ENCODE measurements around the gene PTPRH. TPM values are rescaled to one million over a fixed set of nuclear protein-coding genes. Genes with fewer than 3 reads are reported as not detected.
"Not testable (repeated sequence)": the region's sequence is repeated elsewhere in the genome, so short reads cannot be mapped to it uniquely, and the experiment has no call there.

Gene PTPRH
- total RNA-seq, 1 donor: not detected

DNA sequence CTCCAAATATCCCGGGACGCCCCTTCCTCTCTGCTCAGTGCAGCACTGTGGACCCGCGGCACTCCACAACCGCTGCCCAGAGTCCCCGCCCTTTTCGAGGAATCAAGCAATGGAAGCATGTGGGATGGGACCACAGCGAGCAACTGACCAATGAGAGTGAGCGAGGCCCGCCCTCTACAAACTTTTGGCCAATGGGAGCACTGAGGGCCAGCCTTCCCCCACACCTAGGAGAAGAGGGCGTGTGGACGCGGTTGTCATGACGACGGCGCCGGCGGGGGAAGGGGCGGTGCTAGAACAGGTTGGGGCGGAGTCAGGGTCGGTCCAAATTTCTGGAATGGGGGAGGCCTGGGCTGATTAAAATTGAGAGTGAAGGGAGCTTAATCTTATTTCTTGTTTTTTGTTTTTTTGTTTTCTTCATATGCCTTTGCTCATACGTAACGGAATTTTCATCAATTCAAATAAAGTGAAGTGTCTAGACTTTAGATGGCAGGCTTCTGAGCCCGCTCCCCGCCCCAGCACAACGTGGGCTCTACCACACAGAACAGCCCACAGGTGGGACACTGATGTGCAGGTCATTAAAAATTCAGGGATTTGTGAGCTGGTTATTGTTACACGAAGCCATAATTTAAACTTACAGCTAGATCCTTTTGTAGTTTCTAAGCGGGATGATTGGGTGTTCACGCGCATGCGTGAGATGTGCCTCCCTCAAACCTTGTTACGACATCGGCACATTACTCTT, 42.6 kb downstream of the PTPRH start, which contains the start of gene DNAAF3:
TSS of gene DNAAF3 (minus strand) at position 84 of the 739 bp plus-strand sequence. CDS start 200 bp downstream, outside the sequence.
- H3K4me1 ChIP-seq (ENCODE audit: insufficient read depth, low read length): peaks cover 20% of the 10 kb centered on the region
- H3K9me3 ChIP-seq (ENCODE audit: low read depth, low read length): no peaks in the 10 kb centered on the region
- peaks cover 52% of the 10 kb centered on the region for H3K27me3 ChIP-seq (ENCODE audit: insufficient read depth, low read length)
- H3K4me3 ChIP-seq (ENCODE audit: low read length): no peak within 1 kb of the TSS

DNA sequence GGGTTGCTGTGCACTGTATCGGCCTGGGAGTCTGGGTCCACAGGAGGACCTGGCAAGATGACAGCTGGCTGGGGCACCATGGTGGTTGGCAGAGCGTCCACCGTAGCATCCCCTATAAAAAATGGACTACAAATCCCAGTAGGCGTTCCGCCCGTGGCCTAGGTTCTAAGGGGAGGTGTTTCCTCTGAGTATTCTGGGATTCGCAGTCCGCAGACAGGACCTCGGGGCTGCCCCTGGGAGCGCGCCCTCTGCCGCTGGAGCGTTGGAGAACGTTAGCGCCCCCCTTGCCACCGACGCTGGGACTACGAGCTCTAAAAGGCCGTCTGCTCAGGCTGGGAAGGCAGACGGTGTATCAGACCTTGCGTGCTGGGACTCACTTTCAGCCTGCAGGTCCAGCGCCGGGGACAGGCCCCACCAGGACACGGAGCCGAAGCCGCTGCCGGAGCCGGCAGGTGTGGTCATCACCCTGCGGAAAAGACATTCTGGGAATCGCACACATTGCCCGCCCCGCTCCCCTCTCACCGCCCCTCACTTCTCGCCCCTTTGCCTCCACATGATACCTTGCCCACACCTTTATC, 43.3 kb downstream of the PTPRH start:
- Histone ChIP-seq H3K4me3 (ENCODE audit: low read length) (no peak overlapping the region), H3K9me3 (ENCODE audit: low read depth, low read length) (no peaks in the 10 kb centered on the region), H3K27me3 (ENCODE audit: insufficient read depth, low read length) (peaks cover 47% of the 10 kb centered on the region), H3K4me1 (ENCODE audit: insufficient read depth, low read length) (peaks cover 20% of the 10 kb centered on the region)

DNA sequence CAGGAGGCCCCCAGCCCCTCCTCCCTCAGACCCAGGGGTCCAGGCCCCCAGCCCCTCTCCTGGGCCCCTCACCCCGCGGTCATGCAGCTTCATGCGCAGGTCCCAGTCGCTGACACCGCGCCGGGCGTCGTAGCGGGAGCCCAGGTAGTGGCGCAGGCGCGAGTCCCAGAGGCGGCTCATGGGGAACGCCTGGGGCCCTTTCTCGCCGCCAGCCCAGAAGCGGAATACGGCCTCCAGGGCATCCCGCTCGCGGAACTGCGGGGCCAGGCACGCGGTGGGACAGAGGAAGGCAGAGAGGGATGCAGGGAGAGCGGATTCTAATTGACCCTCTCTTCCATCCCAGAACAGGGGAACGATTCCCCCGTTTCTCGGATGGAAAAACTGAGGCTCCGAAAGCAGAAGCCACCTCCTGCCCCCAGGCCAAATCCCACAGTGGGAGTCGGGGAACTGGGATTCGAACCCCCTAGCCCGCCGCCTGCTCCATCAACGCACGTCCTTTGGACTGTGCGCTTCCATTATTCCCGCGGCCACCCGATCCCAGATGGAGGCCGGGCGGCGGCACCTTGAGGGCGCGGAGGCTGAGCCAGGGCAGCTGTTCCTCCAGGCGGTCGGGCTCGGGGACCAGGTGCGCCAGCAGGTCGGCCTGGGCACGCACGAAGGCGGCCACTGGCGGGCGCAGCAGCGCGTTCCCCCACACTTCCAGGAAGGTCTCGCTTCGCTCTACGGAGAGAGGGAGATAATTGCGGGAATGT, 47.6 kb downstream of the PTPRH start:
- Histone ChIP-seq H3K27me3 (ENCODE audit: insufficient read depth, low read length) (peaks cover 24% of the 10 kb centered on the region), H3K4me1 (ENCODE audit: insufficient read depth, low read length) (peaks cover 10% of the 10 kb centered on the region), H3K9me3 (ENCODE audit: low read depth, low read length) (no peaks in the 10 kb centered on the region), H3K4me3 (ENCODE audit: low read length) (no peak overlapping the region)

DNA sequence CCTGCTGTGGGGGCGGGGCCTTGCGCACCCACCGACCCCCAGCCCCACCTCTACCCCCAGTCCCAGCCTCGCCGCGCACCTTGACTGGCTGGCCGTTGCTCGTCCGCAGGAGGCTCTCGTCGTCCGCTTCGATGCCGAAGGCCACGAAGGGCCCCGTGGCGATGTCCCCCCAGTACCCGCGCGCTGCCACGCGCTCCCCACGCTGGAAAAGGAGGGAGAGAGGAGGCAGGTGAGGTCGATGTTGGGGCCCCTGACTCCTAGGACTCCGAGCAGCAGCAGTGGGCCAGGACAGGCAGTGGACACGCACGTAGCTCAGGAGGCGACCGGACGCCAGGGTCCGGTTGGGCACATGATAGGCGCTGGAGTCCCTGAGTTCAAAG, 48.3 kb downstream of the PTPRH start:
- Histone ChIP-seq H3K9me3 (ENCODE audit: low read depth, low read length) (no peaks in the 10 kb centered on the region), H3K27me3 (ENCODE audit: insufficient read depth, low read length) (peaks cover 22% of the 10 kb centered on the region), H3K4me1 (ENCODE audit: insufficient read depth, low read length) (peaks cover 5% of the 10 kb centered on the region), H3K4me3 (ENCODE audit: low read length) (no peak overlapping the region)

DNA sequence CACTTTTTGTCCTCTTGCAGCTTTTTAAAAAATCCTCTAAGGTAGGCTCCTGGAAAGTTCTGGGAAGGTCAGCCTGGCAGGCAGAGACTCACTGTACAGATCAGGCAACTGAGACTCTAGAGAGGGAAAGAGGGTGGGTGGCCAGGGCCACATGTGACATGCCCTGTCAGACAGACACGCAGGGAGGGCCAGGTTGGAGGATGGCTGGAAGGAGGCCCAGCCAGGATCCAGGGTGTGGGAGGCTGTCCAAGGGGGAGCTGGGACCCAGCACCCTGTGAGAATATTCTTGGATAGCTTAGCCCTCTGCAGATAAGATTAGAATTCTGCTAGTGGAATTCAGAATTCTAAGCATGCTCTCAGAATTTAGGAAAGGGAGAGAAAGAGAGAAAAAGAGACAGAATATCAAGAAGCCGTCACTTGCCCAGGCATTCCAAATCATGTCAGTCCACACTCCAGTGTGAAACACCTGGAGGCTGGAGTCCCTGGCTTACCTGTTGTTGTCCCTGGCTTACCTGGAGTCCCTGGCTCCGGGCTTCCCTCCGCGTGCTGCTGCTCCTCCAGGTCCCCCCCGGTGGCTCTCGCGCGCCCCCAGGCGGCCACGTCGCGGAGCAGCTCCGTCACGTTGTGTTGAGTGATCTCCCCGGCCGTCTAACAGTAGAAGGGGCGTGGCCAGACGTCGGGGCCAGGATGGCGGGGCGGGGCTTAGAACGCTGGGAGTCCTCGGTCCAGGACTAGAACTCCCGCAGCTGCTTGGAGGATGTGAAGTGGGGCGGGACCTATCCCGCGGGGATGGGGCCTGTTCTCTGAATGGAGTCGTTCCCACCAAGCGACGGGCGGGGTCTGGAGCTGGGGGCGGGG, 48.9 kb downstream of the PTPRH start:
- Histone ChIP-seq H3K27me3 (ENCODE audit: insufficient read depth, low read length) (peaks cover 18% of the 10 kb centered on the region), H3K9me3 (ENCODE audit: low read depth, low read length) (no peaks in the 10 kb centered on the region), H3K4me3 (ENCODE audit: low read length) (no peak overlapping the region), H3K4me1 (ENCODE audit: insufficient read depth, low read length) (peaks cover 3% of the 10 kb centered on the region)

DNA sequence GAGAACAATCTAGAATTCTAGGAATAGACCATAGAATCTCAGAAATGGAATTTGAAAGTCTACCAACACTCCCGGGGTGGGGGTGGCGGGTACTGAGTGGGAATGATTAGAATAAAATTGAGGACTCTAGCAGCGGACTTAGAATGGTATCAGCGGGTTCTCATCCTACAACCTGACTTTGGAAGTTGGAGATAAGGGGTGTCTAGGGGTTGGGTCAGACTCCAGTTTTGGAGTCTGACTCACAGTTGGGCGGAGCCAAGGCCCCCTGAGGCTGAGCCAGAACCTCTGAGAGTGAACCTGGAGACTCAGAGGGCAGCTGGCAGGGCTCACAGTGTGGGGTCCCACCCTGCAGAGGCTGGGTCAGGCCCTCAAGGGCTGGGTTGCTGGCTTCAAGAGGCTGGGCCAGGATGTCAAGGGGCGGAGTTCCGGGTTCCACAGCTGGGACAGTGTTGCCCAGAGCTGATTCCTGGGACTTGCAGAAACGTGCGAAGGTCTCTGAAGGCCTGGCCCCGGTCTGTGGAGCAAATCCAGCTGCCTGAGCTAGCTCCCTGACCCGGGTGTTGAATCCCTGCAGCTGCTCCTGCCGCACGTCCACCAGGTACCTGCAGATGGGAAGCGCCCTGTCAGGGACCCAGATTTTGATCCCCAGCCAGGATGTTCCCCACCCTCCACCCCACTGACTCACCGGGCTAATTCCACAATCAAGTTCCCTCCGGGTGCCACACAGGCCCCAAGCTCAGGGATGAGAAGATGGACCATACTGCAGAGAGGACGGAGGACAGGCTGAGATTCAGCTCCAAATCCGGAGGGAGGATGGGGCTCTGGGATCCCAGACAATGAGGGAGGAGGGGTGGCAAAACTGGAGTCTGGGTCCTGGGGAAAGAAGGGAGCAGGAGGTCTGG, 50.2 kb downstream of the PTPRH start:
- Histone ChIP-seq H3K27me3 (ENCODE audit: insufficient read depth, low read length) (peaks cover 18% of the 10 kb centered on the region), H3K9me3 (ENCODE audit: low read depth, low read length) (no peaks in the 10 kb centered on the region), H3K4me1 (ENCODE audit: insufficient read depth, low read length) (peaks cover 3% of the 10 kb centered on the region), H3K4me3 (ENCODE audit: low read length) (no peak overlapping the region)

DNA sequence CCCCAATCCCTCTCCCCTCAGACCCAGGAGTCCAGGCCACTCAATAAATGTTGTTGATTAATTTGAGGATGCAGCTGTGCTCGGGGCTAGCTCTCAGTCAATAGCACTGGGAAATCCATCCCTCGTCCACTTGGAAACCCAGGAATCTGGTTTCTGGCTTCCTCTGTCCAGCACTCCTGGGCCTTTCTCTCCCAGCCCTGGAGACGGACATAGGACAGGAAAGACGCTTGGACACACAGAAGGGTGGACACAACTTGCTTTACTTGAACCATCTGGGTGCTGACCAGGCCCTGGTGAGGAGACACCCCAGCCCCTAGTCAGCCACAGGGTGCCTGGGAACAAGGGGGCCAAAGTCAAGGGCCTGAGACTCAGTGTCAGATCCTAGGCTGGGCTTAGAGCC, 50.9 kb downstream of the PTPRH start:
- Histone ChIP-seq H3K27me3 (ENCODE audit: insufficient read depth, low read length) (peaks cover 18% of the 10 kb centered on the region), H3K4me3 (ENCODE audit: low read length) (no peak overlapping the region), H3K9me3 (ENCODE audit: low read depth, low read length) (no peaks in the 10 kb centered on the region), H3K4me1 (ENCODE audit: insufficient read depth, low read length) (peaks cover 3% of the 10 kb centered on the region)

DNA sequence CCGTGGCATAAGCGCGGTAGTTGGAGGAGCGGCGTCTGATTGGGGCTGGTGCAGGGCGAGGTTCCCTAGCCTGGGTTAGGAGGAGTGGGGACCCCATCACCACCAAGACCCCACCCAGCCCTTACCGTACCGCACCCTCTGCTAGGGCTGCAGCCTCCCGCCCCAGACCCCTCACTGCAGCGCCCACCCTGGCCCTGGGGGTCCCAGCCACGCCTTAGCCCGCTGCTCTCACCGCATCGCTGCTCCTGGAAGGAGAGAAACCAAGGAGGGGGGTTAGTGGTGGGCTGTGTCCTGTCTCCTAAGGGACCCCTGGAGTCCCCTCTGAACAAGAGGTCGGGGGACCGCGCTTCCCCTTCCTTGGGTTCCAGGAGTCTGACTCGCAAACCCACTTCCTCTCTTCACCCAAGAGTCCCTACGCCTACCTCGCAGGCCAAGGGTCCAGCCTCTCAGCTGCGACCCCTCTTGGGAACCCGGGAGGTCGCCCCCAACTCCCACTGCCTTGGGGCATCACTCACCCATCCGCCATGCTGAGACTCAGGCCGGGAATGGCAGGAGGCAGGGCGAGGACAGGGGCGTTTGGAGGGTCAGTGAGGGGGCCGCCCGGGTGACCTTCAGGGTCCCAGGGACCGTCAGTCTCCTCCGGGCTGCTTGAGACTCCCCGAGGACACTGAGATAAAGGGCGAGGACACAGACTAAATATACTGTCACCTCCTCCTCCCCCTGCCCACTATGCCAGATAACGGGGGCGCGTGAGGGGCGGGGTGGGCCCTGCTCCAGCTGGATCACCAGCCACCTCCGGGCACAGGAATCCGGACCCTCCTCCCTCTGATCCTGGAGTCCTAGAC, 52.0 kb downstream of the PTPRH start, which contains the start of gene TNNI3:
TSS of gene TNNI3 (minus strand) at position 669 of the 845 bp plus-strand sequence. CDS start at position 526, 143 bp downstream.
- H3K4me3 ChIP-seq (ENCODE audit: low read length): no peak within 1 kb of the TSS
- peaks cover 3% of the 10 kb centered on the region for H3K4me1 ChIP-seq (ENCODE audit: insufficient read depth, low read length)
- H3K9me3 ChIP-seq (ENCODE audit: low read depth, low read length): no peaks in the 10 kb centered on the region
- peaks cover 15% of the 10 kb centered on the region for H3K27me3 ChIP-seq (ENCODE audit: insufficient read depth, low read length)

DNA sequence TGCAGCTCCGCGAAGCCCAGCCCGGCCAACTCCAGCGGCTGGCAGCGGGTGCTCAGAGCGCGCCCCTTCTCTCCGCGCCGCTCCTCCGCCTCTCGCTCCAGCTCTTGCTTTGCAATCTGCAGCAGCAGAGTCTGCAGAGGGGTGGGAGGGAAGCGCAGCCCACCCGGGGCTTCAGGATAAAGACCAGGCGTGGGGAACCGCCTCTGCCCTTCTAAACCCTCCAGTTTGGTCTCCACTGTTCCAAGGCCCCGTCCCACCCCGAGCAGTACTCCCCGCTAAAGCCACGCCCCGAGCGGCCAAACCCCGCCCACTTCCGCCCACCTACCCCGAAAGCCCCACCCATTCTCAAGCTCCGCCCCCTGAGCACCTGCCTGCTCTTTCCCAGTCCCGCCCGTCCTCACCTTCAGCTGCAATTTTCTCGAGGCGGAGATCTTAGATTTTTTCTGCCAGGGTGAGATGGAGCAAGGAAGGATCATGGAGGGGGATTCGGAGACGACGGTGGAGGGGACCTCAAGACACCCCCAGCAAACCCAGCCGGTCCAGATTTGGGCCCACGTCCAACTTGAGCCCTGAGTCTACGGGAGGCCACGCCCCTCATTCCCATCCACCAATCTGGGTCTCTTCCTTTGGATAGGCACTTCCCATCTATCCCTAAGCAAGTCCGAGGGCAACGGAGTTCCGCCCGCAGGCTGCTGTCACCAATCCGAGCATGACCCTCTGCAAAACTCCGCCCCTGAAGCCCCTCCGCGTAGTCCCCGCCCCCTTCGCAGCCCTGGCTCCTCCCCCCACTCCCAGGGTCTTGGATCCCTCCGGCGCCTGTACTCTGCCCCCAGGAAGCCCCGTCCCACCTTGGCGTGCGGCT, 52.9 kb downstream of the PTPRH start:
- Histone ChIP-seq H3K27me3 (ENCODE audit: insufficient read depth, low read length) (peaks cover 7% of the 10 kb centered on the region), H3K4me1 (ENCODE audit: insufficient read depth, low read length) (peaks cover 3% of the 10 kb centered on the region), H3K4me3 (ENCODE audit: low read length) (no peak overlapping the region), H3K9me3 (ENCODE audit: low read depth, low read length) (no peaks in the 10 kb centered on the region)

DNA sequence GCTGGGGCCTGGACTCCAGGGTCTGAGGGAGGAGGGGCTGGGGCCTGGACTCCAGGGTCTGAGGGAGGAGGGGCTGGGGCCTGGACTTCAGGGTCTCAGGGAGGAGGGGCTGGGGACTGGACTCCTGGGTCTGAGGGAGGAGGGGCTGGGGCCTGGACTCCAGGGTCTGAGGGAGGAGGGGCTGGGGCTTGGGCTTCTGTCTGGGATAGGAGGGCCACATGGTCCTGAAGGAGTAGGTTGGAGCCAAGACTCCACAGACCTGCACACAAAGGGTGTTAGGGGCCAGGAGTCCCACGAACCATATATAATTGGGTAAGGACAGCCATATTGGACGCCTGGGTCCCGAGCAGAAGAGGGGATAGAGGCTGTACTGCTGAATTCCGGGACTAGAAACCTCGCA, 53.5 kb downstream of the PTPRH start:
- H3K4me3 ChIP-seq (ENCODE audit: low read length); H3K27me3 ChIP-seq (ENCODE audit: insufficient read depth, low read length); H3K4me1 ChIP-seq (ENCODE audit: insufficient read depth, low read length): not testable (repeated sequence)

DNA sequence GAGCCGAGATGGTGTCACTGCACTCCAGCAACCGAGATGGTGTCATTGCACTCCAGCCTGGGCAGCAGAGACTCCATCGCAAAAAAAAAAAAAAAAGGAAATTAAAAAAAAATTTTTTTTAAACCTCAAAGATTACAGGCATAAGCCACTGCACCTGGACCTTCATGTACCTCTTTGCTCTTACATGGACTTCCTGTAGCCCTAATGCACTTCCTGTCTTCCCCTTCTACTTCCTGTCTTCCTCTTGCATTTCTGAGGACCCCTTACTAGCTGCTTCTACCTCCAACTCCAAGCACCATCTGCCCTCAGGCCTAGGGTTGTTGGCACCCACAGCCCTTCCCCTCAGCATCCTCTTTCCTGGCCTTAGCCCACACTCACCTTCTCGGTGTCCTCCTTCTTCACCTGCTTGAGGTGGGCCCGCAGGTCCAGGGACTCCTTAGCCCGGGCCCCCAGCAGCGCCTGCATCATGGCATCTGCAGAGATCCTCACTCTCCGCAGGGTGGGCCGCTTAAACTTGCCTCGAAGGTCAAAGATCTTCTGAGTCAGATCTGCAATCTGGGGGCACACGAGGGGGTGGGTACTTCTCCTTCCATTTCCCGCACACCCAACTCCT, 55.5 kb downstream of the PTPRH start:
- peaks cover 3% of the 10 kb centered on the region for H3K4me1 ChIP-seq (ENCODE audit: insufficient read depth, low read length)
- H3K27me3 ChIP-seq (ENCODE audit: insufficient read depth, low read length): peaks cover 7% of the 10 kb centered on the region
- H3K9me3 ChIP-seq (ENCODE audit: low read depth, low read length): no peaks in the 10 kb centered on the region
- no peak overlapping the region for H3K4me3 ChIP-seq (ENCODE audit: low read length)

More for the DNA sequence above, 53.5 kb downstream of the PTPRH start:
- H3K9me3 ChIP-seq (ENCODE audit: low read depth, low read length): not testable (repeated sequence)

DNA sequence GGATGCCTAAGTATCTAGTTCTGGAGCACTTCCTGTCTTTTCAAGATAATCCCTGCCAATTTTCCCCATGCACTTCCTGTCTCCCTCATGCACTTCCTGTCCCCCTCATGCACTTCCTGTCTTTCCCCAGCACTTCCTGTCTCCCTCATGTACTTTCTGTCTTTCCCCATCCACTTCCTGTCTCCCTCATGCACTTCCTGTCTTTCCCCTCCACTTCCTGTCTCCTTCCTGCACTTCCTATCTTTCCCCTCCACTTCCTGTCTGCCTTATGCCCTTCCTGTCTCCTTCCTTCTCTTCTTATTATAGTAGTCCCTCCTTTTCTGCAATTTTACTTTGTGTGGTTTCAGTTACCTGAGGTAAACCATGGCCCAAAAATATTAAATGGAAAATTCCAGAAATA, 57.3 kb downstream of the PTPRH start:
- peaks cover 3% of the 10 kb centered on the region for H3K4me1 ChIP-seq (ENCODE audit: insufficient read depth, low read length)
- H3K9me3 ChIP-seq (ENCODE audit: low read depth, low read length): no peaks in the 10 kb centered on the region
- H3K27me3 ChIP-seq (ENCODE audit: insufficient read depth, low read length): peaks cover 7% of the 10 kb centered on the region
- H3K4me3 ChIP-seq (ENCODE audit: low read length): no peak overlapping the region

All from mononuclear cell (primary cell).